HG03571 (cell line): ENCODE results near the gene PLEKHA1.

Experiments used
- ATAC-seq: cut with Tn5 transposase; IDR thresholded peaks from one replicate; pipeline ENCODE4 v1.9.1; 2021; ENCODE audit not compliant: unreplicated experiment

PLEKHA1 gene

DNA sequence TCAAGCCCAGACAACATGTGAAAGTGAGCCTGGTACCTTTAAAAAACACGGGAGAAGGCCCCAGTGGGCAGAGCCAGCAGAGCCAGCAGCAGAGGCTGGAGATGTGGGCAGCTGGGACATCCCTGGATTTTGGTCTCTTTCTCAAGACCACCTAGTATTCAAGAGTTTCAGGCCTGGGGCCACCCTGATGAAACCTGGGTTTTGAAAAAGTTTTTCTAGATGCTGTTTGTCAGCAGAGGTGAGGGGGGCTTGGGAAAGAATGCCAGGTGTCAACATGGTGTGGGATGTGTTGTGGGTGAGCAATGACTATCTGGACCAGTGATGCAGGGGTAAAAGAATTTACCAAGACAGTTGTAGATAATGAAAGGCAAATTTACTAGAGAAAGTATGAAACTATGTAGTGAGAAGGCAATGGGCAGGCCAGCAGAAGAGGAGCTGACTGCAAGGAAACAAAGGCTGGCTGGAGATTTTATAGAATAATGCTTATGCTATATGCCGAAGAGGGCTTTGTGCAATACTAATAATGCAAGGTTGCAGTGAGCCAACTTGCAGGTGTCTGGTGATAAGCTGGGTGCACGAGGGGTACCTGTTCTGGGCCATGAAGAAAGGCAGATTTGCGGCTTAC, 28.1 kb upstream of the PLEKHA1 start:
- no peak for ATAC-seq

DNA sequence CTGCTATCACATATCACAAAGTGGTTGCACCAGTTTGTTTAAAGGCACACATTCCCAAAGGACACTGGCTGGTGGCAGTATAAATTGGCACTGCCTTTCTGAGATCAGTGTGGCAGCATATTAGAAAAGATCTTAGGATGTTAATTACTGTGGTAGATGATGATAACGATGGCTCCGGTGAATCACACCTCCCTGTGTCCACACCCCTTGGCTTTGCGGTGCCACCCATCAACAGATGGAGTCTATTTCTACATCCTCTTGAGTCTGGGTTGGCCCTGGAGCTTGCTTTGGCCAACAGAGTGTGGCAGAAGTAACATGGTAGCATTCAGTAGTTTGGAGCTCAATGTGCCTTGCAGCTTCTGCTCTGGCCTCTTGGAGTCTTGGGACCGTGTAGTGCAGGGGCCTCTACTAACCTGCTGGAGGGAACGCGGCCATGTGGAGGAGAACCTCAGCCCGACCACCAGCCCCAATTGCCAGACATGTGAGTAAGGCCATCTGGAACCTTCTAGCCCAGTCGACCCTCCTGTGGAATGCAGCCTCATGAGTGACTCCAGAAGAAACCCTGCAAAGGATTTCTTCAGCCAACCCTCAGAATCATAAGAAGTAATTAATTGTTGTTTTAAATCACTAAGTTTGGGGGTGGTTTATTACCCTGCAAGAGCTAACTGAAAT, 27.2 kb upstream of the PLEKHA1 start:
- no peak for ATAC-seq

GRCh38 chr10:122348512-122348911, 26.0 kb upstream of the PLEKHA1 start:
- no peak for ATAC-seq

GRCh38 chr10:122348935-122349361, 25.6 kb upstream of the PLEKHA1 start:
- ATAC-seq, result no peak

GRCh38 chr10:122349758-122350369, 24.6 kb upstream of the PLEKHA1 start:
- ATAC-seq, result no peak

GRCh38 chr10:122350893-122351292, 23.6 kb upstream of the PLEKHA1 start:
- no peak for ATAC-seq

GRCh38 chr10:122352817-122353525, 21.5 kb upstream of the PLEKHA1 start:
- ATAC-seq, result no peak

- ATAC-seq, result no peak
Measured at GRCh38 chr10:122354383-122354782, 20.1 kb upstream of the PLEKHA1 start.

DNA sequence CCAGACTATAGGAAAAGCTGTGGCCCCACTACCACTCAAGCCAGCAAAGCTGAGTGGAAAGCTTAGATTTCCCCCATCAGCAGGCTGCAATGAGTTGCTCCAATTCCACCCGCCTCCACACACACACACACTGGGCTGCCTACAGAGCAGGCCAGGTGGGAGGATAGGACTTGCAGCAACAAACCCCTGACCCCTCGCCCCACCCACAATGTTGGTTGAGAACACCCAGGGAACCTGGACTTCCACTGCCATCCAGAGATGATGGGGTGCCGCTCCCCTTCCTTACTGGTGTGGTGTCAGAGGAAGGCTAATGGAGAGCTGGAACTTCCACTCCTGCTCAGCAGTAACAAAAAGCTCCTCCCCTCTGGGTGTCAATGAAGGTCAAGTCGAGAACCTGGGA, 16.8 kb upstream of the PLEKHA1 start:
- no peak for ATAC-seq

DNA sequence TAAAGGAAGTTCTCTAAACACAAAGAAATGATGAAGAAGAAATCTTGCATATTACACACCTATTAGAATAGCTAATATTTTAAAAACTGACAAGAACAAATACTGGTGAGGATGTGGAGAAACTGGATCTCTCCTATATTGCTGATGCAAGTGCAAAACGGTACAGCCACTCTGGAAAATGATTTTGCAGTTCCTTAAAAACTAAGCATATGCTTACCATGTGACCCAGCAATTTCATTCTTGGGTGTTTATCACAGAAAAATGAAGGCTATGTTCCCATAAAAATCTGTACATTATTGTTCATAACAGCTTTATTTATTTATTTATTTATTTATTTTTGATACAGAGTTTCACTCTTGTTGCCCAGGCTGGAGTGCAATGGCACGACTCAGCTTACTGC, 14.9 kb upstream of the PLEKHA1 start:
- ATAC-seq, result no peak

DNA sequence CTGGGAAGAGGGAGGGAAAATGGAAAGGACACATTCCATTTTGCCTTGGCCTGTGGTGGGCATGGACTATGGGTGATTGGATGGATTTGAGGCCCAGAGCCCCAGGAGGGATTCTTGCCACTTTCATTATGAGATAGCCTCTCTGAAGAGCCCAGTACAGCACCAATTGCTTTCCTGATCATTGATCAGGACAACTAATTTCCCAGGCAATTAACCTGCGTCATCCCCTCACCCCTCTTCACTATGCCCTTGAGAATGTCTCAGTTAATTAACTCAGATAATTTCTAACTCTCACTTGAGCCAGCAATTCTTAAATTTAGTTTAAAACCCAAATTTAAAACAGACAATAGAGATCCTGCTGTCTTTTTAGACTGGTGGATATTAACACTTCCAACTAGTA, 13.5 kb upstream of the PLEKHA1 start:
- ATAC-seq, result no peak

DNA sequence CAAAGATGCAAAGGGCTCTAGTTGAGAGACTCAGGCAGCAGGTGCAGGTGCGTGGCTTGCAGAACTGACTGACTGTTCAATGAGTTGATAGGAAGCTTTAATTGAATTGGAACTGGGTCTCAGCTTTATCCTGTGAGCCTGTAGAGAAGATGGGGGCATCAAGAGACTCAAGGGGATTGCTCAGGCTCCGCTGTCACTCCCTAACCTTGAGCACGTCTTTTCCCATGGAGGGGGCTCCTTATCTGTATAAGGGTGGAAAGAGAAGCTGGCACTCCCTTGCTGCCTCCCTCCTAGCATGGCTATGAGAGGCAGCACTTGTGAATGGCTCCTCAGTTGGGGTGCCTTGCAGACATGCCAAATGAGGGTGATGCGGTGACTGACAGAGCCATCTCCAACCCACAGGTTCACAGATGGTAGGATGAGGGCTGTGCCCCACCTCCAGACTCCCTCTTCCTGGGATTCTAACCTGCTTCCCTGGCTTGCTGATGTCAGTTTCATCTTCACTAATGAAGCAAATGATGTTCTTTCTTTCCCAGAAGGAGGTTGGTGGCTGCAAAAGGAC, 12.4 kb upstream of the PLEKHA1 start:
- no peak for ATAC-seq

- no peak for ATAC-seq
Measured at GRCh38 chr10:122362621-122363020, 11.9 kb upstream of the PLEKHA1 start.

- no peak for ATAC-seq
Measured at GRCh38 chr10:122363311-122363710, 11.2 kb upstream of the PLEKHA1 start.

- ATAC-seq, result no peak
Measured at GRCh38 chr10:122363722-122364463, 10.6 kb upstream of the PLEKHA1 start.

GRCh38 chr10:122368502-122369254, 5.8 kb upstream of the PLEKHA1 start:
- no peak for ATAC-seq

DNA sequence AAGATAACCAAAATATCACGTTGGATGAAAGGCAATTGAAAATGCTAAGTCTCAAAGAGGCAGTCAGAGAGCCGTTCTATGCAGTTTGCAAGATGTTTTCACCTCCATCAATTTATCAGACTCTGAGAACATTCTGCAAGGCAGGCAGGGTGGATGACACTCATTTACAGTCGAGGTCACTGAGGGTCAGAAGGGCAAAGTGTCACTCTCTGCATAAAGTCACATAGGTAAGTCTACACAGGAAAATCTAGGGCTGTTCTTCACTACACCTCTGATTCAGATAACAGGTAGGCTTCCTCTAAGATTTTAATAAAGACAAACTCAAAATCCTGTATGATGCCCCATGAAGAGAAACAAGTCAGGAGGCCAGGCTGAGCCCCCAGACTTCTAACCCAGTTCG, 1.4 kb upstream of the PLEKHA1 start:
- no peak for ATAC-seq

- ATAC-seq, result no peak
Measured at GRCh38 chr10:122373721-122374120, 787 bp upstream of the PLEKHA1 start.

GRCh38 chr10:122374859-122375678, 561 bp downstream of the PLEKHA1 start:
- ATAC-seq, result peak; percentile 45
